C4-2B (cell line): ENCODE data around the gene ADAMTS15.

Experiments
- CTCF ChIP-seq: fragments of 450-650 bp; conservative IDR thresholded peaks from 2 replicates; pipeline ENCODE4 v1.5.1; 2017; ENCODE audit warnings: mild to moderate bottlenecking
- ZFX ChIP-seq: fragments of 450-650 bp; IDR thresholded peaks from 2 replicates; pipeline ENCODE4 v1.6.1; 2017

GRCh38 chr11:130426223-130426836 is 22.1 kb upstream of the ADAMTS15 start:
- TF ChIP-seq CTCF (no peak), ZFX (no peak)
